ENCODE measurements around the gene SMURF2. TPM values are rescaled to one million over a fixed set of nuclear protein-coding genes. Genes with fewer than 3 reads are reported as not detected.

Gene SMURF2
- total RNA-seq, 1 experiment from 2014 or later: 35.3 TPM

GRCh38 chr17:64689106-64689505 is 27.0 kb upstream of the SMURF2 start:
- Histone ChIP-seq H3K23ac (ENCODE audit: insufficient read length, low read depth, low read length) (no peak overlapping the region), H3K79me2 (ENCODE audit: insufficient read depth, low read length) (no peaks in the 10 kb centered on the region), H2BK20ac (ENCODE audit: low read depth, low read length, poor library complexity, severe bottlenecking) (no peak overlapping the region), H2AFZ (ENCODE audit: low read length) (no peak overlapping the region), H2BK12ac (ENCODE audit: insufficient read length, low read depth, low read length) (no peak overlapping the region), H2BK120ac (ENCODE audit: low read depth, low read length, poor library complexity, severe bottlenecking) (no peak overlapping the region), H3K4me2 (ENCODE audit: insufficient read depth, insufficient read length, low read length) (no peak overlapping the region), H4K5ac (ENCODE audit: insufficient read length, low read depth, low read length) (no peak overlapping the region), H3K56ac (ENCODE audit: insufficient read length, low read depth, low read length) (no peak overlapping the region), H3K9ac (ENCODE audit: extremely low read depth, insufficient read length, low read length) (no peak overlapping the region), H2BK5ac (ENCODE audit: insufficient read length, low read length) (no peak overlapping the region), H4K91ac (ENCODE audit: insufficient read length, low read depth, low read length) (no peak overlapping the region), H4K20me1 (ENCODE audit: control insufficient read depth, insufficient read depth, insufficient read length) (no peaks in the 10 kb centered on the region), H3K14ac (ENCODE audit: insufficient read depth, low read length) (no peak overlapping the region), H3K4ac (ENCODE audit: low read depth, low read length) (no peak overlapping the region), H2BK15ac (ENCODE audit: low read depth, low read length) (no peak overlapping the region), H3K4me1 (ENCODE audit: insufficient read depth, low read length) (no peaks in the 10 kb centered on the region), H3K79me1 (ENCODE audit: insufficient read depth, low read depth, low read length, poor library complexity, severe bottlenecking) (no peaks in the 10 kb centered on the region), H3K27me3 (ENCODE audit: insufficient read depth, low read length) (no peaks in the 10 kb centered on the region), H3K9me3 (ENCODE audit: control insufficient read depth, low read depth, low read length) (no peaks in the 10 kb centered on the region), H4K8ac (replicated peaks; ENCODE audit: insufficient read length, low read depth, low read length) (no peak overlapping the region), H3K18ac (ENCODE audit: insufficient read length, low read depth, low read length) (no peak overlapping the region), H3K23me2 (ENCODE audit: insufficient read length, low read depth, low read length, poor library complexity, severe bottlenecking) (no peaks in the 10 kb centered on the region), H3T11ph (ENCODE audit: low read length) (no peak overlapping the region), H3K27ac (ENCODE audit: insufficient read length, low read depth, low read length) (no peak overlapping the region), H2AK5ac (ENCODE audit: insufficient read length, low read length) (no peak overlapping the region)
- Mint-ChIP-seq H3K4me3 (no peak overlapping the region), H3K4me1 (peaks cover 3 to 9% of the 10 kb centered on the region in 2 experiments), H3K36me3 (ENCODE audit: insufficient read depth in 1 of 3, low read depth in 3 of 3) (no peaks in the 10 kb centered on the region), H3K27me3 (ENCODE audit: low read depth) (no peaks in the 10 kb centered on the region; the same call in 1 of the 2 replicates), H3K27ac (no peak overlapping the region), H3K9me3 (no peaks in the 10 kb centered on the region)
- WGBS (ENCODE audit: extremely low coverage, insufficient read length, low lambda C conversion rate): no CpG with 5 or more reads among the region's 4 CpGs
- no peak for DNase-seq
- TF ChIP-seq CTCF (conservative IDR thresholded peaks at IDR 0.05): no peak
